LNCaP clone FGC (cell line): ENCODE data around the gene GALNT7.
"Not testable (repeated sequence)": the region's sequence is repeated elsewhere in the genome, so short reads cannot be mapped to it uniquely, and the experiment has no call there.

Experiments used
- DNase-seq: peaks from one replicate; pipeline ENCODE4 v3.0.0-alpha.2; 2011; ENCODE audit warnings: low read depth
- H3K4me3 ChIP-seq: 2 replicates; pipeline ENCODE4 v1.5.1; 2011; ENCODE audit warnings: mild to moderate bottlenecking, low read depth, low read length, control low read depth
- CTCF ChIP-seq: IDR thresholded peaks from 2 replicates; pipeline ENCODE4 v1.5.1; 2012; ENCODE audit warnings: mild to moderate bottlenecking; ENCODE audit not compliant: control insufficient read depth, insufficient read depth; ENCODE audit errors: extremely low read depth

The GALNT7 gene

GRCh38 chr4:173178144-173178543, 9.5 kb downstream of the GALNT7 start:
- no peak for DNase-seq
- TF ChIP-seq CTCF, result no peak
- no peak overlapping the region for H3K4me3 ChIP-seq

DNA sequence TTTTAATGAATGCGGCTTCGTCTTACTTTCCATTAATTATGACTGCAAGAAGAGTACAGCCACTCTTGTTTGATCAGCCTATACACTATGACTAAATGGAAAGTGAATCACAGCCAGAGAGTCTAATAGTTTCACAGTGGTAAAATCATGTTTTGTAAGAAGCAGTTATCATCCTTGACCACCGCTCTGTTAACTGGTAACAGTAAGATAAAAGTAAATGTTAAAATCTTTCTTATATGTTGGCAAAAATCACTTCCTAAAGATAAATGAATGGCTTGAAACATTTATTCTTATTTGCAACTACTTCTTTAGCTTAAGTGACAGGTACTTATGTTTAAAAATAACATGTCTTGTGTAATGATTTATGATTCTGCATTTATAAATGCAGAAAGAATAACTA, 13.2 kb downstream of the GALNT7 start:
- H3K4me3 ChIP-seq, result no peak overlapping the region
- no peak for DNase-seq

DNA sequence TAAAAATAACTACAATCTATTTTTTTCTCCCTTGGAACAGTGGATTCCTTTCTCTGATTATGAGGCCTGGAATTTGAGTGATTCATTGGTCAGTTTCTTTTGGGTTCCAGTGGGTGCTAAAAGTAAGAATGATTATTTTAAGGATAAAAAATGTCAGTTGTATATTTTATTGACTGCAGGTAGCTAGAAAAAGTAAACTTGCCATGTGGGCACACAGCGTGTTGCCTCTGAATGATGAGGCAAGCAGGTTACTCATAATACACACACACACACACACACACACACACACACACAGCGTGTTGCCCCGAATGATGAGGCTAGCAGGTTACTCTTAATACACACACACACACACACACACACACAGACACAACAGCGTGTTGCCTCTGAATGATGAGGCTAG, 13.8 kb downstream of the GALNT7 start:
- TF ChIP-seq CTCF, result no peak
- no peak overlapping the region for H3K4me3 ChIP-seq
- DNase-seq, result no peak

More for the DNA sequence above, 13.2 kb downstream of the GALNT7 start:
- no peak for TF ChIP-seq CTCF

DNA sequence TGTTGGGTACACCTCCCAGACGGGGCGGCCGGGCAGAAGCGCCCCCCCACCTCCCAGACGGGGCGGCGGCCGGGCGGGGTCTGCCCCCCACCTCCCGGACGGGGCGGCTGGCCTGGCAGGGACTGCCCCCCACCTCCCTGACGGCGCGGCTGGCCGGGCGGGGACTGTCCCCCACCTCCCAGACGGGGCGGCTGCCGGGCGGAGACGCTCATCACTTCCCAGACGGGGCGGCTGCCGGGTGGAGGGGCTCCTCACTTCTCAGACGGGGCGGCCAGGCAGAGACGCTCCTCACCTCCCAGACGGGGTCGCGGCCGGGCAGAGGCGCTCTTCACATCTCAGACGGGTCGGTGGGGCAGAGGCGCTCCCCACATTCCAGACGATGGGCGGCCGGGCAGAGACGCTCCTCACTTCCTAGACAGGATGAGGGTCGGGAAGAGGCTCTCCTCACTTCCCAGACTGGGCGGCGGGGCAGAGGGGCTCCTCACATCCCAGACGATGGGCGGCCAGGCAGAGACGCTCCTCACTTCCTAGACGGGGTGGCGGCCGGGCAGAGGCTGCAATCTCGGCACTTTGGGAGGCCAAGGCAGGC, 15.1 kb downstream of the GALNT7 start:
- H3K4me3 ChIP-seq, DNase-seq: not testable (repeated sequence)

- no peak for DNase-seq
- H3K4me3 ChIP-seq, result no peak overlapping the region
- no peak for TF ChIP-seq CTCF
Measured at GRCh38 chr4:173185847-173186510, 17.4 kb downstream of the GALNT7 start.

GRCh38 chr4:173187732-173188131, 19.1 kb downstream of the GALNT7 start:
- DNase-seq, result no peak
- no peak for TF ChIP-seq CTCF
- no peak overlapping the region for H3K4me3 ChIP-seq

DNA sequence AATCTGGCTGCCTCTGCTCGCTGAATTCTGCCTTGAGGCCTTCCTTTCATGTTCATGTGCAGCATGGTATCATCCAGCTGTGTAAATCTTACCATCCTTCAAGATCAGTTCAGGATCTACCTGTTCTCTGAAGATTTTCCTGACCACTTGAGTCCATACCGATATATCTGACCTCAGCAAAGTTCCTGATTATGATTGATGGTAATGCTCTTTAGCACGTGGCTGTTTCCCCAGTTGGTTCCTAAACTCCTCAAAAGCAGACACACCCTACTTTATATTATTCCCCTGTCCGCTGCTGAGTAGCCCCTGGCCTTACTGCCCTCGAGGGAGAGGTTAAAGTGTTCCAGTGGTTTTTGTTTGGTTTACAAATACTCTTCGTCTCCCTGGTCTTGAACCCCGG, 20.0 kb downstream of the GALNT7 start:
- H3K4me3 ChIP-seq, result no peak overlapping the region
- no peak for TF ChIP-seq CTCF
- no peak for DNase-seq
